Measurements from ENCODE around the gene MRPS10. TPM values are rescaled to one million over a fixed set of nuclear protein-coding genes. Genes with fewer than 3 reads are reported as not detected.
A peak's percentile ranks its signal among the peaks of the same experiment; 100 is the strongest.
"Not testable (repeated sequence)": the region's sequence is repeated elsewhere in the genome, so short reads cannot be mapped to it uniquely, and the experiment has no call there.

The MRPS10 gene
- total RNA-seq, 1 donor from 2014 or later, result 25.1 TPM

DNA sequence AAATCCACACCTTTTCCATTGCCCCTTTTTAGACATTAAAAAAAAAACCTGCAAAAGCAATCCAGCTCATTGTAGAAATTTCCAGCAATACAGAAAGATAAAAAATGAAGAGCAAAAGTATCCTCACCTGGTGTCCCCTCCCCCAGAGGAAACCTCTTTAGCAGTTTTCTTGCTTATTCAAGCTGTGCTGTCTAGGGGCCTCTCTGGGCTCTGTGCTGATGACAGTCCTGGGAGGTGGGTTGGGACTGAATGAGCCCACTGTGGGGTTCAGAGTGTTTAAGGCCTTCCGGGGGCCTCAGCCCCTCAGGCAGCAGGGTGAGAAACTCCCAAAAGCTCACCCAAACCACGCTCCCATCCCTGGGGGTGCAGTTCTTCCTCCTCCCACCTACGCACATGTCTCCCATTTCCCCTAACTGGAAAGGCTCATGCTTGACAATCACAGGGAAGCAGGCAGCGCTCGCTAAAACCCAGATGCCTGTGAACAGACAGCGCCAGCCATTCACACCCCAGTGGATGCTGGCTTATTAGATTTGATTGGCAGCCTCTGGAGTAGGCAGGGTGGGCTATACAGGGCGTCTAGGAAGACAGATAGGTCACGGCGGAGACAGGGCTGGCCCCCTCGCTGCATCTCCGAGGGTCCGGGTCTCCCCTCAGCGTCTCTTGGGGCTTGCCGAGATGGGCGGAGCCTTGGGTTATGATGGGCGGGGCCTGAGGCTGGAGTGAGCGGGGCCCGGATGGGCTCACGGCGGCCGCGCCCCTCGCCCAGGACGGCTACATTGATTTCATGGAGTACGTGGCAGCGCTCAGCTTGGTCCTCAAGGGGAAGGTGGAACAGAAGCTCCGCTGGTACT is 39.9 kb downstream of the MRPS10 start:
- DNase-seq (ENCODE audit: low spot score), result no peak

DNA sequence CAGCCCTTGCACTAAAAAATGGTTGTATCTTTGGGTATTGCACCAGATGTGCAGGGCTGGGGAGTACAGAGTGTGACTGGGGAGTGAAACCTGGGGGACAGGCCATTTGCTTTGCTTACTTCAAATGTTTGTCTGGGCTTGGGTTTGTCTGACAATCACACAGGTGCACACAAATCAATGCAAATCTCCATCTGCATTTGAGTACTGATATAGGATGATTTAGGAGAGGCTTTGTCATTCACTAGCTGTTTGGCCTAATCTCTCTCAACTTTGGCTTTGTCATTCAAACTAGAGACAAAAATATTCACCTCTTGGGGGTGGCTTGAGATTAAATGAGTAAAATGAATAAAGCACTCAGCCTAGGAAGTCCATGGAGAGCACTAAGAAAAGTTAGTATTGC is 40.7 kb downstream of the MRPS10 start:
- DNase-seq (ENCODE audit: low spot score), result no peak

GRCh38 chr6:42175860-42176259 is 41.8 kb downstream of the MRPS10 start:
- DNase-seq (ENCODE audit: low spot score), result no peak

- DNase-seq (ENCODE audit: low spot score), result no peak
Observed at GRCh38 chr6:42173101-42173500, 44.6 kb downstream of the MRPS10 start, which contains the start of gene GUCA1A. GUCA1A (plus strand) TSS chr6:42173364; CDS start chr6:42173614, 250 bp downstream.

GRCh38 chr6:42171813-42172581 is 45.7 kb downstream of the MRPS10 start:
- DNase-seq (ENCODE audit: low spot score), result no peak

- not testable (repeated sequence) for DNase-seq (ENCODE audit: low spot score)
Observed at GRCh38 chr6:42169780-42170179, 47.9 kb downstream of the MRPS10 start.

DNA sequence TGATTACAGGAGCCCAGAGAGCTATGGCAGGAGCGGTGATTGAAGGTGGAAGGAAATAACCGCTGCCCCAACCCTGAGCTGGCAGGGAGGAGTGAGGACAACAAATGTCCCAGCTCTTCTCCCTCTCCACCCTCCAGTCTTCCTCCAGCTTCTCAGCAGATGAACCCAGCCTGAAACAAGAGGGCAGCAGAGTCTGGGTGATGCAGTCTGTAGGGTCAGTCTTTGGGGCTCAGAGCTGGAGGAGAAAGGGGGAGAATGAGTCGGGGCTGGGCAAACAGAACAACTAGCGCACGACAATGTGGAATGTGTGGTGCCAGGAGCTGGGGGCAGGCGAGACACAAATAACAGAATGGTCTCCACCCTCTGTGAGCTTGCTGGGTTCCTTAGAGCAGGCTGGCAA is 49.0 kb downstream of the MRPS10 start:
- DNase-seq (ENCODE audit: low spot score), result no peak

DNA sequence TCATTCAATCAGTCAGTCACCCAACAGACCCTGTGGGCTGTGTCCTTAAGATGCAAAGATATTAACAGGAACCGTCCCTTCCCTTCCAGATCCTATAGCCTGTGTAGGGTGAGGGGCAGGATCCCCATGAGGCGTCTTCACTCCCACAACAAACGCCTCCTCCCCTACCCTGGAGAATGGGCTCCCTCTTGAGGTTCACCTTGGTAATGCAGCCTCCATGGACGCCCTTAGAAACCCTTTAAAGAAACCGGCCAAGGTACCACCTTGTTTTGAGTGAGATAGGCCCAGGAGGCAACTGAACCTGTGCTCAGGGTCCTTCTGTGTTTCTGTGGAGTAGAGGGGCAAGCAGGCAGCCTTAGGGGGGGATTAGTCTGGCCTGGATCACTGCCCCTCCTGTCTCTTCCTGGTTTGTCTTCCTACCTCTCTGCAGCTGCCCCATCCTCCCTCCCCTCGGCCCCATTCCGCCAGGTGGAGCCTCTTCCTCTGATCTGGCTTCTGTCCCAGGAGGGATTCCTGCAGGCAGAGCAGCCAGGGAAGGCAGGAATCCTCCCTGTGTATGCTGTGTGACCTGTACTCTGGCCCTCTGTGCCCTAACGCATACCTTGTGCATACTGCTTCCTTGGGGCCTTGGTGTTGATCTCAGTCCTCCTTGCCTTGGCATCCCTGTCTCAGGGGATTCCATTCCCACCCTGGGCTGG is 51.1 kb downstream of the MRPS10 start:
- peak; percentile 78 for DNase-seq (ENCODE audit: low spot score)

DNA sequence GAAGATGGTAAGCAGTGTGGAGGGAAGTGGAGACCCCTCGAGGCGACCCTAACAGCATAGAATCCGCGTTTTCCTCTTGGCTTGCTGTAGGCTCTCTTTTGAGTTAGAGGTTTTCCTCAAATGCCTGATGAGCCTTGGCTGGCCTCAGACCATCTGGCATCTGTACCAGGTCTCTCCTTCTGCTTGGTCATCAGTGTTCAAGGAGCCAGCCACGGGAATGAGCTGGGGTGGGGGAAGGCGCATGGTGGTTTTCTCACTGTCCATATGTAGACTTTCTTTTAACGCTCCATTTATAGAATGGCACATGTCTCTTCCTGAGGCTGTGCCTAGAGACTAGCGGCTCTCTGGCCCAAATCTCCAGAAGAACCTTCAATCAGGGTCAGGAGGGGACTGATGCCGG is 52.6 kb downstream of the MRPS10 start:
- DNase-seq (ENCODE audit: low spot score), result no peak

- DNase-seq (ENCODE audit: low spot score), result no peak
Observed at GRCh38 chr6:42163981-42164380, 53.7 kb downstream of the MRPS10 start.

GRCh38 chr6:42162812-42163211 is 54.8 kb downstream of the MRPS10 start:
- no peak for DNase-seq (ENCODE audit: low spot score)

DNA sequence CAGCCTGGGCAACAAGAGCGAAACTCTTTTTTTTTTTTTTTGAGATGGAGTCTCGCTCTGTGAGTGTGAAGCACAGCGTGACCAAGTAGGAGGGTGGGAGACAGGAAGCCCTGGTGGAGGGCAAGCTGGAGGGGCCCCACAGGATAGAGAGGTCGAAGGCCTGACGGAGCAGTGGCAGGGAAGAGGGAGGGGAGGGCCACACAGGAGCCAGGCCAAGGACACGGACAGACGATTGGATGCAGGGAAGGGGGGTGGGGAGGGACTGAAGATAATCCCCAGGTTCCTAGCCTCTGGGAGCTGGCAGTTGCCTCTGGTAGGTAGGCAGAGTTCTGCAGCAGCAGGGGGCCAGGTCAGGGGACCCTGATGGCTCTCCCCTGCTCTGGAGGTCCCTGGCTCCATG is 55.3 kb downstream of the MRPS10 start:
- DNase-seq (ENCODE audit: low spot score), result no peak

GRCh38 chr6:42159431-42160024 is 58.1 kb downstream of the MRPS10 start:
- DNase-seq (ENCODE audit: low spot score), result no peak

DNA sequence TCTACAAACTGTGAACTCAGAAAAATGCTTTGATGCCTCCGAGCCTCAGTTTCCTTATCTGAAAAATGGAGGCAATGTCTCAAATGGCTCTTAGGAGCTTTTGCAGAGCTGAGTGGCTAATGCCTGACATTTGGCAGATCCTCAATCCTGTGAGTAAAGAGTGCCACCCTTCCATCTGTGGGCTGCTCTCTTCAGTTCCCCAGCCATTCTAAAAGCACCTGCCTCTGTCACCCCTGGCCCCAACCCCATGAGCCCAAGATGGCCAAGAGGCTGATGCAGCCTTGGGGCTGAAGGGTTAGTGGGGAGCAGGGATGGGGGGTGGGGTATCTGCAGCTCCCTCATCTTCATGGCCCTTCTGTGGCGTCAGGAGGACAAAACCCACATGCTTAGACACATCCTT is 59.0 kb downstream of the MRPS10 start:
- no peak for DNase-seq (ENCODE audit: low spot score)

DNA sequence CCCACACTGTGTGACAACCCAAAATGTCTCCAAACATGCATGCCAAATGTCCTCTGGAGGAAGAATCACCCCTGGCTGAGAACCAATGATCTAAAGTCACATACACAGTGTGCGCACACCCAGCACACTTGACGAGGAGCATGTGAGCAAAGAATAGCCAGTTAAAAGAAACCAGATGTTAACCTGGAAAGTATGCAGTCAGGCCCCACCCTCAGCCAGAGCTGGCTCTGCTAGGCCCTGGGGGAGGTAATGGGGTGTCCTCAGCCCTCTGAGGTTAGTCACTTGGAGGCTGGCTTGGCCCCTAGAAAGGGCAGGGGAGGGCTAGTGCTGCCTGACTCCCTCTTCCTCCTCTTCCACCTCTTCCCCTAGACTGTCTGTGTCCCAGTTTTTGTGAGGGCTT is 59.6 kb downstream of the MRPS10 start:
- no peak for DNase-seq (ENCODE audit: low spot score)

Other genes with a start within 250 kb of the MRPS10 start
- gene TAF8, start 167.3 kb downstream of the MRPS10 start, total RNA-seq, result 26.3 TPM
- gene C6orf132, start 75.2 kb downstream of the MRPS10 start, total RNA-seq, result 41.2 TPM
- gene GUCA1A, start 44.5 kb downstream of the MRPS10 start, total RNA-seq, result not detected
- gene GUCA1B, start 22.9 kb downstream of the MRPS10 start, total RNA-seq, result 0.43 TPM
- gene TRERF1, start 234.1 kb upstream of the MRPS10 start, total RNA-seq, result 7.7 TPM

Measured in mucosa of gallbladder (tissue), 1 donor.